Stimulated activated CD4-positive, alpha-beta T cell treated with anti-CD3 and anti-CD28 coated beads, Interleukin-4, amount 100 ng/mL, for 1 hour (primary cell): Measurements from ENCODE around the gene CIAPIN1.
"Not testable (repeated sequence)": the region's sequence is repeated elsewhere in the genome, so short reads cannot be mapped to it uniquely, and the experiment has no call there.

Source experiments
- DNase-seq: peaks from one replicate; pipeline ENCODE4 v3.0.0-alpha.2; 2020

Gene CIAPIN1

DNA sequence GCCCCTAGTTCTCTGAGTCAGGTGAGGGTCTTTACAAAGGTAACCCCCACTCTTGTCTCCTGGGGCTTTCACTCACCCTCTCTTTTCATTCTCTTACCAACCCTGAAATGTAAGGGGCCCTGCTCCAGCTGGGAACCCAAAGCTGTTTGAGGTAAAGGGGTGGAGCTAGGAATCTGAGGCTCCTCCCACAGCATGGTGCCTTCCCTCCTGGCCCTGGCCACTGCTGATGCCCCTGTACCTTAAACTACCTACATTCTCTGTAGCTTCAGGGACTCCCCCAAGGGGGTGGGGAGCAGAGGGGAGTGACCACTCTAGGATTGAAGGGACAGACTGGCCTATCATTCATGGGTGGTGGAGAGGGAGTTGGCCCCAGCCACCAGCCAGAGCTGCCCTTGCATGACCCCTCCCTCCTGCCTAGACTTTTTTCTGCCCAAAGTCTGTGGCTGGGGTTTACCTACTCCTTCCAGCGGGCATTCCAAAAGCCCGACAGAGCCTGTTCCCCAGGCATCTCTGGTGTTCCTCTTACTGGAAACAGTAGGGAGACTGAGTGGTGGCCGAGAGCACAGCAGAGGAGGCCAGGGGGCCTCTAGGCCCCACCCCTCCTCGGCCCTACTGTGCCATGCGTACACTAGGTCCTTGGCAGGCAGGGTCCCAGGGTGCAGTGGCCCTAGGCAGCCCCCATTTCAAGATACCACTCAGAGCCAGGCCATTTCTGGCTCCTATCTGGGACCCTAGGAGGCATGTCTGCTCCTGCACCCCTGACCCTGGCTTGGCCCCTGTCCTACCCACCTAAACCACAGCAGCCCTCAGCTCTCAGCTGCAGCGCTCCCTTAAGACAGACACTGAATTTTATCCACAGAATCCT lies 29.6 kb upstream of the CIAPIN1 start:
- DNase-seq, result no peak

DNA sequence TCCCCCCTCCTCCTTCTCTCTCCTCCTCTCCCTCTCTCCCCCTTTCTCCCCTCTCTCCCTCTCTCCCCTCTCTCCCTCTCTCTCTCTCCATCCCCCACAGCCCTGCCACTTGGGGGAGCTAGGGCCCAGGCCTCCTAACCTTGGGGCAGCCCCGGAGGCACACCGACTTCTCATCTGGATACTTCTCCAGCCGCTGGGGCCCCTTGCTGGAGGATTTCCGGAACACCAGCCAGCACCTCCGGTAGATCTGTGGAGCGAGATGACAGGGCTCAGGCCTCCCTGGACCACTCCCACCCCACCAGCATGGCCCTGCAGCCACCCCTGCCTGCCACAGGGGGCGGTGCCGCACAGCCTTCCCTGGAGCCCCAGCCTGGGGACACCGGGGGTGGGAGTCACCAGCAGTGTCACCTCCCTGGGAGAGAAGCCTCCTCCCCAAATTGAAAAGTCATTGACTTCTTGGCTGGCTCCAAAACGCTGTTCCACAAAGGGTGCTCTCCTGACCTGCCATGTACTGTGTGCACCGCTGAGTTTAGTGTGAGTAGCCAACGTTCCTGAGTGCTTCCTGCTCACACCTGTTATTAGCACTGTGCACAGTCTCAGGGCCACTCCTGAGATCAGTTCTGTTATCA lies 28.6 kb upstream of the CIAPIN1 start:
- DNase-seq, result peak; percentile 73

DNA sequence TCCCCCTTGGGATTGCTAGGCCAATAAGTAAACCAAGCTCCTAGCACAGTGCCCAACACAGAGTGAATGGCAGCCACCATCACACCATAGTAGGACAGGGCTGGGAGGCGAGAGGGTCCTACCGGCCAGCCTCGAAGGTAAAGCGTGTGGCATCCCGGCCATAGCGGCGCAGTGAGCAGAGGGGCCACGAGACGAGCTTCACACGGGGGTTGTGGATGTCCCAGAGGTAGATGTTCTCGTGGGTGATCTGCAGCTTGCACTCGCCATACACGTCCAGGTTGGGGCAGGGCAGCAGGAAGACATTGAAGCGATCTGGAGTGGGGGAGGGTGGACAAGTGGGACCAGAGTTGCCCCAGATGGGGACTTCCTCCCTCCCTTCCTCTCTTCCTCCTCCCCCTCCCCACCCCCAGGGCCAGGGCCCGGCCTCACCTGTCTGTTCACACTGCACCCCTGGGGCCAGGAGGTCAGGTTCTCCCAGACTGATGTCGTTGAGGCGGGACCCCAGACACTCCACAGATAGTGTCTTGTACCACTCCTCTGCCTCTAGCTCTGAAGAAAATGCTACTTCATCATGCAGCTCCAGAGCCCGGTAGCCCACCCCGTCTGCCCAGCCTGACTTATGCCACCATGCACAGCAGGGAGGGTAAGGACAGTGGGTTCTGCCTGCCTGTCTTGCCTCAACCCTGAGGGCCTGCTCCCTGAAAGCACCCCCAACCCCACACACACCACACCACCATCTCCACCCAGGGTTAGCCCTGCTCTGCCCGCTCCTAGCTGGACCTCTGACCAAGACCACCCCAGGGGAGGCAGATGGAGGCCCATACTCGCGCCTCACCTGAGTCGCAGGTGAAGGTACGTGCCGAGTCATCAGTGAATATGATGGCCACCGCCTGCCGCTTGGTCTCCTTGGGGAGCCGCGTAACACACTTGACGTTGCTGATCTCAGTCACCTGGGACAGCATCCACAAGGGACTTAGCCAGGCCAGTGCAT lies 27.8 kb upstream of the CIAPIN1 start:
- DNase-seq, result no peak

DNA sequence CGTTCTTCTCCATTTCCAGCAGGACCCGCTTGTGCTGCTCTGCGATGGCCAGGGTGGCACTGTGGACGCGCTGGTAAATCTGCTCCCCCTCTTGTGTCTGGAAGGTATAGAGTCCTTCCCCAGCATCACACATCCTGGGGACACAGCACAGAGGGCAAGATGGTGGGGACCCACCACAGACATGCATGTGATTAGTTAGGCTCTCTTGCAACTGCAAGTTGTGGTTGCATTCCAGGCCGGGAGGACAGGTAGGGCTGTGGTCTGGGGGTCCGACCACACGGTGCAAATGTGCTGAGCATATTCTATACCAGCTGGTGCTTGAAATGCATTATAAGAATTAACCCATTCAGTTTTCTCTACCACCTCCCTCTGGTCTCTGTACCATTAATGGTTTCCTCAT lies 26.7 kb upstream of the CIAPIN1 start:
- DNase-seq, result no peak

DNA sequence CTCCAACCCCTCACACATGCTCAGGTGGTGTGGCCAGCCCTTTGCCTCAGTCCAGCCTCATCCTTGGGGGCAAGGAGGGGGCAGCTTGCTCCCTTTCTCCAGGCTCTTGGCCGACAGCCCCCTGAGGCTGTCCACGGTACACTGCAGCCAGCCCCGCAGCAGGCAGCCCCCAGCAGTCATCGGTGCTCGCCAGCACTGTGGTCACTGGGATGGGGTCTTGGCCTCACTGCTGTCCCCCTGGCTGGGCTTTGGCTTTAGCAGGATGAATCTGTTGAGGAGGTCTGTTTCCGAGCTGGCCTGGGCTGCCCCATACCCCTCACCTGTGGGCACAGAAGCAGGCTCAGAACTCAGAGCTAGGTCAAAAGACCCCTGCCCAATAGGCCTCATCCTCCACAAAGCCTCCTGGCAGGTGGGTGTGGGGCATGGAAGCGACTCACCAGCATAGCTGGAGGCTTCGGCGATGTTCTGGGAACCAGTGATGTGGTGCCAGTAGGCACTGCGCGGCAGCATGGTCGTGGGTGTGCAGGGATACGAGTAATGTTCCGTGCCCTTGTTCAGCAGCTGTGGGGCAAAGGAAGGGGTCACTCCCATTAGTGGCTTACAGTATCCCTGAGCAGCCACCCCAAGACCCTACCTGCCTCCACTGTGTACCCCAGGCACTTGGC lies 26.1 kb upstream of the CIAPIN1 start:
- DNase-seq, result no peak

DNA sequence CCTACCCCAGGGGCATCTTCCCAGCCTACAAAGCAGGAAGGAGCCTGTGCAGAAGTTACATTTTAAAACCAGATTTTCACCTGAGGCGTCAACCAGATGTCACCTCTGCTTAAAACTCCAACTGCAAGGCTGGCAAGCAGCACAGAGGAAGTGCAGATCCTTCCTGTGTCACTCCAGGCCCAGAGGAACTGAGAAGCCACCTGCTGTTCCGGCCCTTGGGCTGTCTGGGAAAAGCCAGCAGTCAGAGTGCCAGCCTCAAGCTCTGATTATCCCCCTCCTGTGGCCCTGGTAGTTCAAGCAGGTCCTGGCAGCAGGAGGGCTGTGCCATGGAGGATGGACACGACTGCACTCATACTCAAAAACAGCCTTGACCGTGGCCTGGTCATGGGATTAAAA lies 25.5 kb upstream of the CIAPIN1 start:
- DNase-seq, result no peak

DNA sequence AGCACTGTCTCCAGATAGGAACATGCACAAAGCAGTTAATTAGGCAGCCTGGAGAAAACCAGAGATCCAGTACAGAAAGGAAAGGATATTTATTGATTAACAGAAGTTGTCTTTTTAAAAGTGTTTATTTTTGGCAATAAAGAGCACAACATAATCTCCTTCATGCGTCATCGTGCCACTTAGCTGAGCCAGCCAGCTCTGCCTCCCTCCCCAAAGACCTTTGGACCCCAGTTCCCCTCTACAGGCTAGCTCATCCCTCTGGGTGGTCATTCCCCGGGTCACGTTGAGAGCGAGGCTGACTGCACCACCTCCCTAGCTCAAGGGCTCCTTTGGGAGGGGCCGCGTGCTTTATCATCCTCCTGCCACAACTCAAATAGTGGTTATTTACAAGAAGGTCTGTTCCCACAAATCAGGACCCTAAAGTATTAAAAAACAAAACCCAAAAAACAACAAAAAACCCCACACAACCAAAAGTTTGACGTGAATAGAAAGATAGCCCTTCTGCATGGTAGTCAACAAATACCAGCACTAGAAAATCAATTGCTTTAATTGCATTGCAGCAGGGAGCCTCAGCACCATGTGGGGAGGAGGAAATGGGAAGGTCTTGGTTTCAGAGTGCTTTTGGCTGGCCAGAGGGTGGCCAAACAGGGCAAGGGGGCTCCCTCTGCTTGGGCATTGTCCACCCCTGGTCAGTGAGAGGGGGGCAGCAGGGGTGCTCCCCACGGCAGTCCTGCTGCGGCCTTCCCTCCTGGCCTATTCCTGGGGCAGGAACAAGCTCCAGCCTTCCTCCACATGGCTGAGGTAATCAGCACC lies 24.9 kb upstream of the CIAPIN1 start:
- DNase-seq, result no peak

DNA sequence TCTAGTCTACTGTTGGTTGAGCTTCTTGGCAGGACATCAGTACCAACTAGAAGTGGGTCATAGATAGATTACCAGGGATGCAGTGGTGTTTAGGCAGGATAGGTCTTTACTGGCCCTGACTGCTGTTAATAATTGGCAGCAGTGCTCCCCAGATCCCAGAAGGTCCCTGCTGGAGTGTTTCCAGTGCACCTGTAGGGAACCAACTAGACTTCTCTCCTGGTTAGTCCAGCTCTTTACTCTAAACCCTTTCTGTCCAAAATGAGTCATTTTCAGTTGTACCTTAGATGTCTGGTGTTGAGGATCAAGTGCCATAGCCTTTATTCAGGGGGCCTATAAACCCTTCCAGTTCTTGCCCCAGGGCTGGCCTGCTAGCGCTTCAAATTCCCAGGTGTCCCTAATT lies 24.0 kb upstream of the CIAPIN1 start:
- DNase-seq, result no peak

DNA sequence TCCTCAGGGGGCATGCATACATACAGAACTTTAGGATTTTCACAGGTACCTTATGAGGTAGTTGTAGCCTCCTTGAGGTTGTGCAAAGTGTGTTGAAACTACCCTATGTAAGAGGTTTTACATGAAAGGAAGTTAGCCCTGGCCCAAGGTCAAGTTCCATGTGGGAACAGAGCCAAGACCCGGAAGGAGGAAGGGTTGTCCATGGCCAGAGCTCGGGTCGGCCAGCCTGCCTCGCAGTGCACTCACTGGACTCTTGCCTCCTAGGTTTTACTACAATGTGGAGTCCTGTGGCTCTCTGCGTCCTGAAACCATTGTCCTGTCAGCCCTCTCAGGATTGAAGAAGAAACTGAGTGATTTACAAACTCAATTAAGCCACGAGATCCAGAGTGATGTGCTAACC lies 23.5 kb upstream of the CIAPIN1 start:
- DNase-seq, result no peak

DNA sequence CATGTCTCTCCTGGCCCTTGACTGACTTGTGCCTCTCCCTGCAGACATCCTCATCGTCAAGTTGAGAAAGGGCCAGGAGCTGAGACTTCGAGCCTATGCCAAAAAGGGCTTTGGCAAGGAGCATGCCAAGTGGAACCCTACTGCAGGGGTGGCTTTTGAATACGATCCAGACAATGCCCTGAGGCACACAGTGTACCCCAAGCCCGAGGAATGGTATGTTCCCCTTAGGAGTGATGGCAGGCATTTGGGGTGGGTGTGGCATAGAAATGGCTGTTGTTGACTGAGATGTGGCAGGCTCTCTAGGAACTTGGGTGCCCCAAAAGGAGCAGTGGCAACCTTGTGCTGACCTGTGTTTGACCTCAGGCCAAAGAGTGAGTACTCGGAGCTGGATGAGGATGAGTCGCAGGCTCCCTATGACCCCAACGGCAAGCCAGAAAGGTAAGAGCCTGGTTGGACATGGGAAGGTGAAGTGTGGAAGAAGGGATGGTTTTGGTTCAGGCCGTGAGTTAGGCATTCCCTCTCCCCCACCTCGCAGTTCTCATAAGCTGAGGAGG lies 22.8 kb upstream of the CIAPIN1 start:
- DNase-seq, result no peak

DNA sequence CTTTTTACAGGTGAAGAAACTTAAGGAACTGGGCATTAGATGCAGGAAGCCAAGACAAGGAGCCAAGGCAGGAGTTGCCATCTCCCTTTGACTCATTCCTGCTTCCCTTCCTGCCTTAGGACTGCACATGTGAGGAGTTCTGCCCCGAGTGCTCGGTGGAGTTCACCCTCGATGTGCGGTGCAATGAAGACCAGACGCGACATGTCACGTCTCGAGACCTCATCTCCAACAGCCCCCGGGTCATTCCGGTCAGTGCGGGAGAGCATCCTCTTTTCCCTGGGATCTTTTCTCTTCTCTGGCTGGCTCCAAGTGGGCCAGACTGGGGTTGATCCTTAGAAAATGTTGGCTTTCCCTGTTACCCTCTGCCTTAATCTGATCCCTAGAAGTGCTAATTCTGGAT lies 21.9 kb upstream of the CIAPIN1 start:
- no peak for DNase-seq

DNA sequence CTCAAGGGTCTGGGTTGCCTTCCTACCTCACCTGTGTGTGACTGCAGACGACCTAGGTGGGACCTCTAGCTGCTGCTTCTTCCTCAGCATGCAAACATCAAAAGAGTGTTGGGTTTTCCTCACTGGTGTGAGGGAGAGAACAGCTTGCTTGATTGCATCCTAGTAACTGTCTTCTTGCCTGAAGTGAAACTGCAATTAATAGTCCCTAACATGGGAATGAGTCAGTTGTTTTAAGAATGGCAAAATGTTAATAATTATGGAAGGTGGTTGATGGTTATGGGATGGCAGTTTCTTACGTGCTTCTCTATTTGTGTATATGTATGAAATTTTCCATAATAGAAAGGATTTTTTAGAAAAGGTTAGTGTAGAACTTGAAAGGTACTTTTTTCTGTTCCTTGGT lies 21.2 kb upstream of the CIAPIN1 start:
- DNase-seq, result no peak

DNA sequence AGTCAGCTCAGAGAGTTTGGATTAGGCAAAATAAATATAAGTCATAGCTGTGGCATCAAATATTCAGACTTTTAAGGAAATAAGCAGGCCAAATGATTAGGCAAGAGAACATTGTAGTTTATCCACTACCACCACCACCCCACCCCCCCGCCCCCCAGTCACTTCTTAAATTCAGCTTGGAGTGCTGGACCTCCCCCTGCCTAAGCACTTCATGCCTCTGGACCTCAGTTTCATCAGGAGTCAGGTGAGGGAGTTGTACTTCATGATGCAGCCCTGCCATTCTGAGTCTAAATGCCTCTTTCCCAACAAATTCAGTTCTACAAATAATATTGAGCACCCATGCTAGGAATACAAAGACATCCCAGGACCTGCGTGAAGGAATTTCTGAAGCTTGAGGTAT lies 17.3 kb upstream of the CIAPIN1 start:
- no peak for DNase-seq

DNA sequence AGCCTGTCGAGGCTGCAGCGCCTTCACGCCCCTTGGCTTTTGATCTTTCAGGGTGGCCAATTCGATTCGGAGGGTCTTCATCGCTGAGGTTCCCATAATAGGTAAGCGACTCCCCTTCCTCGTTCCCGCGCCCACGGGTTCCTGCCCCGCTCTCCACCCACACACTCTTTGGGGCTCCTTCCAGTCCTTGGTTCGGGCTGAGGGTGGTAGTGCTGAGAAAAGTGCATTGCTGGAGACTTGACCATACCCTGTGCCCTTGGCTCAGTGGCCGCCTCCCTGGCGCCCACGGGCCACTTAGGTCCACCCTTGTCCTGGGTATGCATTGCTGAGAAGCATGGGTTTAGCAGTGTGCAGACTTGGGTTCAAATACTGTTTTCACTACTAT lies 15.8 kb upstream of the CIAPIN1 start:
- no peak for DNase-seq

DNA sequence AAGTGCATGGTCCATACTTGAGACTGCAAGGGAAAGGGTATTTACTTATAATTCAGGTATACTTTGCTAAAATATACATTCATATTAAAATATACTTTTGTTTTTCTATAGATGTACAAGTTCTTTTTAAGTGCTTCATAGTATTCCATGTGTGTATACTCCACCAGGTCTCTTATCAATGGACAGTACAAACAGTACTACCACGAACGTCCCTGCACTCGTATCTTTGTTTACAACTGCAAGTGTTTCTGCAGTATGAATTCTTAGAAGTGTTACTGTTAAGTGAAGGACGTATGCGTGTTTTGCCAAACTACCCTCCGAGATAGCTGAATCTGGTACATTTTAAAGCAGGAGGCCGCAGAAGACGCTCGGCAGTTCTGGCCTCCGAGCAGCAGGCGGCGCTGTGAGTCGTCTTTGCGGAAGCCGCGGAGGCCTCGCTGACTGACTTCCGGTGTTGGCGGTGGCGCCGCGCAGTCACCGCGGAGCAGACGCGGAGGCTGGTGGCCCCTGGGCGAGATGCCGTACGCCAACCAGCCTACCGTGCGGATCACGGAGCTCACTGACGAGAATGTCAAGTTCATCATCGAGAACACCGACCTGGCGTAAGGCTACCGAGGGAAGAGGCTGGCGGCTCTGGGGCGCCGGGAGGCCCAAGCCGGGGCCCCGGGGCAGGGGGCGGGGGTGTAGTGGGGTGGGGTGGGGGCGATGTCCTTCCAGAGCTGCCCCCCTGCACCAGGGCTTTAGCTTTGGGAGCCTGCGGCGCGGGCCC lies 15.2 kb upstream of the CIAPIN1 start, which contains the start of gene POLR2C:
POLR2C (plus strand) TSS at position 471 of the 769 bp plus-strand sequence; CDS start at position 517, 46 bp downstream.
- peak; percentile 95 for DNase-seq

DNA sequence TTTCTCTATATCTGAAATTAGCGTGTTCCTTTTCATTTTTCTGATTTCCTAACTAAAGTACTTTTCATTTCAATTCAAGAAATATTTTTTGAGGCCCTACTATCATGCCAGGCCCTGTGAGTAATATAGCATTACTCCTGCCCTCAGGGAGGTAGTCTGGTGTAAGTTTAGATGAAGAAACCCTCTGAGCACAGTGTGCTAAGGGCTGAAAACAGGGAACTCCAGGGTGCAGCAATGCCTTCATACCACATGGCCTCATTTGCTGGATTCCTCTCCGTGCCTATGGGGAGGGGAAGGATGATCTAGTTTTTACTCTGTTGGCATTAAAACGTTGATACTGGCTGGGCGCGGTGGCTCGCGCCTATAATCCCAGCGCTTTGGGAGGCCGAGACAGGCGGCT lies 4.8 kb upstream of the CIAPIN1 start:
- no peak for DNase-seq

DNA sequence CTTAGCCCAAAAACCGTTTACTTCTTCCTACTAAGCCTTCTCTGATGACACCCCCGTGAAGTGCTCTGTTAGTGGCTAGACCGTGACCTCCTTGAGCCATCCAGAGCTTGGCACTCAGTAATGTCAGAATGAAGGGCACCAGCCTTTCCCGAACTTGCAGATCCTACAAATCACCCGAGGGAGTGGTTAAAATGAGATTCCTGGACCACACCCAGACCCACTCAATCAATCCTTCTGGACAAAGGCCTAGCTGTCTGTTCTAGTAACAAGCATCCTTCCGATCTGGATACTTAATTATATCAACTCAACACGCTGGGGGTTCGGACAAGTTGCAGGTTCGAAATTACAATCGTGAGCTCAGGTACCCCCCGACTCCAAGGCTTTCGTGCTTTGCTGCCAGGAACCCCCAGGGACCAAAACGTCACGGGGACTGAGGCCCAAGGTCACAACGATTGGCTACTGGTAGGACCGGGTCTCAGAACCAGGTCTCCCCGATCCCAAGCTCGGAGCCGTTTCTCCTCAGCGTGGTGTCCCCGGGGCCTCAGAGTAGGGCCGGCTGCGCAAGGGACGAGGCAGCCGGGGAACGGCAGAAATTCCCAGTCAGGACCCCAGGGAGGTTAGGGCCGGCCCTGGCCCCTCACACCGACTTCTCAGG lies 527 bp downstream of the CIAPIN1 start:
- peak; percentile 22 for DNase-seq

DNA sequence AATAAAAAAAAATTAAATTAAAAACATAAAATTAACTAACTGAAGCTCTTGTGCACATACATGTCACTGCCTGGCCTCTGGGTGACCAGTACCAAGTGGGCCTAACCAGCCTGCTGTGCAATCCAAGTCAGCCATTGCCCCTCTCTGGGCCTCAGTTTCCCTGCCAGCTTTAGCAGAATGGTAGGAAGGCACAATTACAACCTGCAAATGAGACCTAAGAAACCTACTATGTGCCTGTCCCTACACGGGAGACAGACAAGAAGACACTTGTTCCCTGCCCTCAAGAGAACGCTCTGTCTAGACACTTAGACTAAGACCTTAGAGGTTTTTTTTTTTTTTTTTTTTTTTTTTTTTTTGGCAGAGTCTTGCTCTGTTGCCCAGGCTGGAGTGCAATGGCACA lies 1.7 kb downstream of the CIAPIN1 start:
- no peak for DNase-seq

DNA sequence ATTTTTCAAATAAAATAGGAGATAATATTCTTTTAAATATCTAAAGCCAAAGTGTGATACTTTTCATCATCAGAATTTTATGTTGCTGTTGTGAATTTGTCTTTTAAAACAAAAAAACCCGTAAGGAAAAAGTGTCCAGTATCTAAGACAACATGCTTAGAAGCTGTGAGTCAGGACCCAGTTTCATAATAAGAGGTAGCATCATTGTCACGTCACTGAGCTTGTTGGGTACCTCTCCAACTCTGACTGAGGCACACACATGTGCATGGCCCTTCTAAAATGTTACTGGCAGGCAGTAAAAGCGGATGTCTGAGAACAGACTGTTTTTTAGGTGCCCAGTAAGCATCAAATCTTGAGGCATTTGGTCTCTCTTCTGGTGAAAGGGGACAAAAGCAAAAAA lies 2.5 kb downstream of the CIAPIN1 start:
- DNase-seq, result no peak

DNA sequence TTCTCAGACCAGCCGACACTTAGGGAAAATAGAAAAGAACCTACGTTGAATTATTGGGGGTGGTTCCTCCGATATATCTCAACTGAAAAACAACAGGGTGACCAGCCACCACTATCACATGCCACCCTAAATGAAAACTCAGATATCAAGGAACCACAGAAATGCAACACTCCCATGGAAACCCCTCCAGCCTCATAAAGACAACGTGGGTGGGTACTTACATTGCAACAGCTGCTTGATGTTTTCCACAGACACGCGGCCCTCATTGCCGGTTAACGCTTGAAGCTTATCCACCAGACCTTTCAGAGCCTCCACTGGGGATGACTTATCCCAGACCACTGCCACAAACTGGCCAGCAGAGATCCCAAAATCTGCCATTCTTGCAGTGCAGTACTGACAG lies 6.6 kb downstream of the CIAPIN1 start:
- DNase-seq, result not testable (repeated sequence)
